Neutrophil (primary cell): ENCODE data around the gene NUDT9.
"Not testable (repeated sequence)": the region's sequence is repeated elsewhere in the genome, so short reads cannot be mapped to it uniquely, and the experiment has no call there.

ENCODE experiments used
- H3K27ac ChIP-seq: fragments of 200-600 bp; sonication (generic); 2 replicates; pipeline ENCODE4 v1.5.1; 2016; ENCODE audit warnings: mild to moderate bottlenecking, moderate library complexity
- H3K27me3 ChIP-seq: fragments of 200-600 bp; sonication (generic); 2 replicates; pipeline ENCODE4 v1.6.0; 2016; ENCODE audit warnings: mild to moderate bottlenecking
- H3K36me3 ChIP-seq: fragments of 200-600 bp; sonication (generic); 2 replicates; pipeline ENCODE4 v1.5.1; 2017
- H3K4me1 ChIP-seq, 2 experiments: fragments of 200-600 bp in 1 of 2; sonication (generic) in 1 of 2; 1 replicate in 1 of 2; 2 replicates in 1 of 2; pipeline versions ENCODE4 v1.5.1 to v1.6.1; 2013 to 2016; ENCODE audit warnings: low read depth in 1 of 2, low read length in 1 of 2, mild to moderate bottlenecking in 1 of 2, moderate library complexity in 1 of 2; ENCODE audit not compliant: control insufficient read depth in 1 of 2, insufficient read depth in 1 of 2
- H3K4me3 ChIP-seq, 2 experiments: fragments of 200-600 bp in 1 of 2; sonication (generic) in 1 of 2; 1 replicate in 1 of 2; 2 replicates in 1 of 2; pipeline ENCODE4 v1.5.1; 2013 to 2016; ENCODE audit warnings: low read depth in 1 of 2, low read length in 1 of 2, mild to moderate bottlenecking in 1 of 2, moderate library complexity in 1 of 2
- H3K9me3 ChIP-seq: fragments of 200-600 bp; sonication (generic); 2 replicates; pipeline ENCODE4 v1.5.1; 2016
- CTCF ChIP-seq: fragments of 200-600 bp; sonication (generic); IDR thresholded peaks from 2 replicates; pipeline ENCODE4 v1.5.1; 2016; ENCODE audit warnings: antibody characterized with exemption

NUDT9 gene

DNA sequence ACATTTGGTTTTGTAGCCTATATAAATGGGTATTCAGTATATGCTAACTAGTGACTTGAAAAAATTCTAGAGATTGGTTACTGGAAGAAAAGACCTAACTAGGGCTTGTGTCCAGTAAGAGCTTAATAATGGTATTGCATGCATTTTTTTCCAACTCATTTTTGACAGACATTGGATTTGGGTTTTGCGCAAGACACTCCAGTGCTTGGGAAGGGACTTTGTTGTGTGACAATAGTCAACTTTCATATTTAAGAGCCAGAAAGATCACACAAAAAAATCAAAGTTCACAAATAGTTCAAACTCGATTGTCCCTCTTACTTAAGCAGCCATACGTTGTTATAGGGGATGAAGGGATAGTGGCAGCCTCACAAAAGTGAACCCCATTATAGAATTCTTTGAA, 30.2 kb upstream of the NUDT9 start:
- Histone ChIP-seq H3K36me3 (no peaks in the 10 kb centered on the region), H3K9me3 (no peaks in the 10 kb centered on the region), H3K27me3 (no peaks in the 10 kb centered on the region), H3K4me1 (peaks cover 21 to 32% of the 10 kb centered on the region in 2 experiments), H3K27ac (peak overlapping the region; percentile 92), H3K4me3 (peak overlapping the region in 1 of 2 experiments; percentile 93)
- no peak for TF ChIP-seq CTCF

- H3K4me1 ChIP-seq, H3K4me3 ChIP-seq, H3K27ac ChIP-seq, H3K9me3 ChIP-seq, H3K36me3 ChIP-seq, H3K27me3 ChIP-seq: not testable (repeated sequence)
These were observed 27.3 kb upstream of the NUDT9 start for GRCh38 chr4:87395073-87395472.

- H3K4me3 ChIP-seq, H3K36me3 ChIP-seq, H3K27ac ChIP-seq: not testable (repeated sequence)
These were observed 26.5 kb upstream of the NUDT9 start for GRCh38 chr4:87395851-87396250.

DNA sequence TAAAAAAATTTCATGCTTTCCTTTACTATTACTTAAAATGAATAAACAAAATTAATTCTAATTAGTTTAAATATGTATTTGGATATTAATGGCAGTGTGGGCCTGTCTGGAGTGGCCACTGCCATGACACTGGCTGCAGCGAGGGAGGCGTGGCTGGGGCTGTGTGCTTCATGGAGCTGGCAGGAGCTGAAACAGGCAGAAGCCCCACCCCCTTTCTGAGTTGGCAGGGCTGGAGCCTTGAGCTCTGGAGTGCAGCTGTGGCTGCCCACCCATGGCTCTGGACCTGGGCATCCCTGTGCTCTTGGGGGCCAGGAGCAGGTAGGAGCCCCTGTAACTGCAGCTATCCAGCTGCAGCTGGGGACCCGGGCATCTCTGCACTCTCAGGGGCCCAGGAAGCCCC, 23.2 kb upstream of the NUDT9 start:
- Histone ChIP-seq H3K27me3 (no peaks in the 10 kb centered on the region), H3K4me1 (no peaks in the 10 kb centered on the region), H3K36me3 (no peaks in the 10 kb centered on the region), H3K4me3 (no peak overlapping the region), H3K9me3 (no peaks in the 10 kb centered on the region), H3K27ac (no peak overlapping the region)
- TF ChIP-seq CTCF, result no peak

More at GRCh38 chr4:87395851-87396250, 26.5 kb upstream of the NUDT9 start:
- H3K4me1 ChIP-seq, H3K9me3 ChIP-seq, H3K27me3 ChIP-seq: not testable (repeated sequence)

DNA sequence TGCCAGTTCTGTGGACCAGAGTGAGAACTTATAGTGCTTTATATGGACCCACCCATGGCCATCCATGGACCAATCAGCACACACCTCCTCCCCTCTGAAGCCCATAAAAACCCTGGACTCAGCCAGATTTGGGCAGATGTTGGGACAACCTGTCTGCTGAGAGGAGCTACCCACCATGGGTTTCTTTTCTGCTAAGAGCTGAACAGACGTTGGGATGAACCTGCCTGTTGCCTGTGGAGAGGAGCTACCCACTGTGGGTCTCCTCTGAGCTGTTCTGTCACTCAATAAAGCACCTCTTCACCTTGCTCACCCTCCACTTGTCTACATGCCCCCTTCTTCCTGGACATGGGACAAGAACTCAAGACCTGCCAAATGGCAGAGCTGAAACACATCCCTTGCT, 22.4 kb upstream of the NUDT9 start:
- no peak overlapping the region for H3K4me3 ChIP-seq

GRCh38 chr4:87403732-87404131, 18.6 kb upstream of the NUDT9 start:
- H3K9me3 ChIP-seq, H3K27ac ChIP-seq, H3K27me3 ChIP-seq, H3K4me3 ChIP-seq, H3K36me3 ChIP-seq: not testable (repeated sequence)
- H3K4me1 ChIP-seq, result peaks cover 12 to 14% of the 10 kb centered on the region in 2 experiments

More for the DNA sequence above, 22.4 kb upstream of the NUDT9 start:
- Histone ChIP-seq H3K27me3 (no peaks in the 10 kb centered on the region), H3K4me1 (no peaks in the 10 kb centered on the region), H3K9me3 (no peaks in the 10 kb centered on the region), H3K36me3 (no peaks in the 10 kb centered on the region), H3K27ac (no peak overlapping the region)
- TF ChIP-seq CTCF, result no peak

GRCh38 chr4:87405211-87405820, 17.1 kb upstream of the NUDT9 start:
- Histone ChIP-seq H3K36me3 (no peaks in the 10 kb centered on the region), H3K27me3 (no peaks in the 10 kb centered on the region), H3K27ac (no peak overlapping the region), H3K9me3 (no peaks in the 10 kb centered on the region), H3K4me1 (peaks cover 12 to 14% of the 10 kb centered on the region in 2 experiments), H3K4me3 (no peak overlapping the region)
- TF ChIP-seq CTCF, result no peak
